Measurements from ENCODE around the gene PPP2CA.
A peak's percentile ranks its signal among the peaks of the same experiment; 100 is the strongest.

Gene PPP2CA

GRCh38 chr5:134146651-134147518 lies 79.0 kb downstream of the PPP2CA start:
- DNase-seq: peak; percentile 19

GRCh38 chr5:134145779-134146581 lies 79.9 kb downstream of the PPP2CA start:
- peak; percentile 84 for DNase-seq

- no peak for DNase-seq
Observed at GRCh38 chr5:134145041-134145757, 80.7 kb downstream of the PPP2CA start.

Data from NCI-H82 (cell line).